ENCODE results near the gene CLMN.

DNA sequence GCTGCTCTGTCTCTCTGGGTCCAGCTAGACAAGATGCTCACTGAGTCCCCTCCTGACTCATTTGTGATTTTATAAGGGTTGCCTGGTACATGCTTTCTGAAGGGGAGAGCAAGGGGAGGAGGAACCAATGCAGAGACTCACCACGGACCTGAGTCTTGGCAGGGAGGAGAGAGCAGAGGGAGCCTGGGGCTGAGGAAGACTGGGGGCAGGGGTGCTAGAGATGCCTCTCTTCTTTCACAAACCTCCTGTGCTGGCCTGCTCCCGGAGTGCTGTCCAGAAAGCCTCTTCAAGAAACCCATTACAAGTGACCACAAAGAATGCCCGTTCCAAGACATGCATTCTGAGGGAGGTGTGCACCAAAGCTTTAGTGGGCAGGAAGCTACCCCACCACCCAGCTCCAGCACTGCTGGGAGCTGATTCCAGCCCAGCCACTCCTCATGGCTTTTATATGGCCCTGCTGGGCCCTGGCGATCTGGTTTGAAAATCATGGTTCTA is 129.3 kb downstream of the CLMN start:
- TF ChIP-seq, protein P1, sequence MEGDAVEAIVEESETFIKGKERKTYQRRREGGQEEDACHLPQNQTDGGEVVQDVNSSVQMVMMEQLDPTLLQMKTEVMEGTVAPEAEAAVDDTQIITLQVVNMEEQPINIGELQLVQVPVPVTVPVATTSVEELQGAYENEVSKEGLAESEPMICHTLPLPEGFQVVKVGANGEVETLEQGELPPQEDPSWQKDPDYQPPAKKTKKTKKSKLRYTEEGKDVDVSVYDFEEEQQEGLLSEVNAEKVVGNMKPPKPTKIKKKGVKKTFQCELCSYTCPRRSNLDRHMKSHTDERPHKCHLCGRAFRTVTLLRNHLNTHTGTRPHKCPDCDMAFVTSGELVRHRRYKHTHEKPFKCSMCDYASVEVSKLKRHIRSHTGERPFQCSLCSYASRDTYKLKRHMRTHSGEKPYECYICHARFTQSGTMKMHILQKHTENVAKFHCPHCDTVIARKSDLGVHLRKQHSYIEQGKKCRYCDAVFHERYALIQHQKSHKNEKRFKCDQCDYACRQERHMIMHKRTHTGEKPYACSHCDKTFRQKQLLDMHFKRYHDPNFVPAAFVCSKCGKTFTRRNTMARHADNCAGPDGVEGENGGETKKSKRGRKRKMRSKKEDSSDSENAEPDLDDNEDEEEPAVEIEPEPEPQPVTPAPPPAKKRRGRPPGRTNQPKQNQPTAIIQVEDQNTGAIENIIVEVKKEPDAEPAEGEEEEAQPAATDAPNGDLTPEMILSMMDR (IDR thresholded peaks at IDR 0.05; ENCODE audit: poor library complexity, severe bottlenecking): no peak
- no peak for TF ChIP-seq TAF1 (IDR thresholded peaks at IDR 0.05; ENCODE audit: low read depth)

Data from neural cell (in vitro differentiated cells).